HG02623 (cell line): ENCODE results near the gene CHN2.

Experiments used
- ATAC-seq: cut with Tn5 transposase; IDR thresholded peaks from one replicate; pipeline ENCODE4 v1.9.1; 2021; ENCODE audit warnings: moderate library complexity; ENCODE audit not compliant: unreplicated experiment

CHN2 gene

GRCh38 chr7:29458933-29459332 is 264.4 kb downstream of the CHN2 start:
- ATAC-seq: no peak

DNA sequence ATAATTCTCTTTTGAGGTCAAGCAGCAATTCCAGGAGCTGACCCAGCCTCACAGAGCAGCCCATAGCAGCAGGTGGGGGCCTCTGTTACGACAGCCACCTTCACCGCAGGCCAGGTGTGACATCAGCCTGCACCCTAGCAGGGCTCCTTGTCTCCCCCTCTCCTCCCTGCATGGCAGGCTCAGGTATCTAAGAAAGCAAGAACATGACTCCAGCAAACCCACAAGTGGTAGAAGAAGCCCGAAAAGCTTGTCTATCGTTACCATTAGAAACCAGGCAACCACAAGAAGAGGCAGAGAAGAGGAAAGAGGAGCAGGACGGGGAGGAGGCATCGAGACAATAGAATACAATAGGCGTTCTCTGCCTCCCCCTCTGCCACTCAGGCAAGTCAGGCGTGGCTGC is 265.0 kb downstream of the CHN2 start:
- no peak for ATAC-seq

DNA sequence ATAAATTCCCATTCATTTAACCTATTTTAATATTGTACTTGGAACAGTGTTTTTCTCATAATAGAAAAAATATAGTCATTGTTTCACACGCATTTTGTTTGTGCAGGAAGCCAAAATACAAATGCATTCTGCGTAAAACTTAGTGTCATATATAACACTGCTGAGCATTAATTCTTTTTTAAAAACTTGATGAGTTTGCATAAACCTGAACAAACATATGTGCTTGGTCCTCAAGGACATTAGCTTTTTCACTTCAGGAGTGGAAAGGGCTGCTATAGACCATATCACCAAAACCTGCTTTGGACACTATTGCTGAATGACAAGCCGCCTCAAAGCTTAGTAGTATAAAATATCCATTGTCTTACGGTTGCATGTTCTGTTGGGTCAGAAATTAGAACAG is 267.4 kb downstream of the CHN2 start:
- no peak for ATAC-seq

- no peak for ATAC-seq
Measured at GRCh38 chr7:29463504-29464158, 269.1 kb downstream of the CHN2 start.

GRCh38 chr7:29464753-29465152 is 270.2 kb downstream of the CHN2 start:
- no peak for ATAC-seq

- ATAC-seq: no peak
Measured at GRCh38 chr7:29467193-29467926, 272.8 kb downstream of the CHN2 start.

GRCh38 chr7:29468196-29468595 is 273.6 kb downstream of the CHN2 start:
- ATAC-seq: no peak

- no peak for ATAC-seq
Measured at GRCh38 chr7:29469281-29469680, 274.7 kb downstream of the CHN2 start.

- ATAC-seq: no peak
Measured at GRCh38 chr7:29469976-29470557, 275.5 kb downstream of the CHN2 start.

DNA sequence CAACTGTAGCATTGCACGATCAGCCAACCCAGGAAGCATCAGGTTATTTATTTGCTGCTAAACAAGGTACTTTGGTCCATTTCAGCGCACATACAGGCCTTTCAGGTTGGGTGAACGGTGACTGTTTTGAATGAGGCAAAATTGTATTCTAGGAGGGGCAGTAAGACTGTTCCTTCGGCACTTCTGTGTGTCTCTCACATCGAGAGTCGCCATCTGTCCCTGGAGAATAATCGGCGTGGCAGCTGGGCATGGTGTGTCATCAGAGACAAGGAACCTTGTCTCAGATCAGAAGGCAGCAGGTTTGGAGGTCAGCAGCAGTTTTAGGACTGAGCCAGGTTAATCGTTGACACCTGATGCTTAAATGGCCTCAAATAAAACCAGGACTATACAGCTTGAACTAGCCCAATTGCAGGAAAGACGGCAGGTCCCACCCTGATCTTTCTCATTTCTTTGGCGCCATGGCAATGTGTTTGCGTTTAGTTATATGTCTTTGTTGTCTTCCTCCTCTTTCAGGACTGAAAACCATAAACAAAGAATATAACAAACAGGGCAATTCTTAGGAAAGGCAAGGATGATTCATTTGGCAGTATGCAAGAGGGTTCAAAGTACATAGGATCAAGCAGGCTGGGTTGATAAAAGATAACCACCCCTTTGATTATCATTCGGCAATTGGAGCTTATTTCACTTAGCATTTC is 277.0 kb downstream of the CHN2 start:
- no peak for ATAC-seq

DNA sequence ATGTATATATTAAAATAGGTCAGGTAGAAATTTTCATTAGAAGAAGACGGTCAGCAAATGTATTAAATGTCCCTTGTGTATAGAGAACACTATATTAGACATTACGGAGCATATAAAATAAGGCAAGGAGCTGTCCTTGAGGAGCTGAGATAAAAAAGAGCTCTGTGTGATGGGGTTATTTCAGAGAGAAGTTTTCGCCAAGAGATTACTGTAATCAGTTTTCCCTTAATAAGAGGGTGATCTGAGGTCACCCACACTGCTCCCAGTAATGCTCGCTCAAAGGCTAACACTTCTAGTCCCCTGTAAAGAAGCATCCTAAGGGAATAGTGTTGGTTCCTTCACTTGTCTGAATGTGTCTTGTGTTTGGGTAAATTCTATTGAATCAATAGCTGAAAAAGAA is 282.3 kb downstream of the CHN2 start:
- no peak for ATAC-seq

DNA sequence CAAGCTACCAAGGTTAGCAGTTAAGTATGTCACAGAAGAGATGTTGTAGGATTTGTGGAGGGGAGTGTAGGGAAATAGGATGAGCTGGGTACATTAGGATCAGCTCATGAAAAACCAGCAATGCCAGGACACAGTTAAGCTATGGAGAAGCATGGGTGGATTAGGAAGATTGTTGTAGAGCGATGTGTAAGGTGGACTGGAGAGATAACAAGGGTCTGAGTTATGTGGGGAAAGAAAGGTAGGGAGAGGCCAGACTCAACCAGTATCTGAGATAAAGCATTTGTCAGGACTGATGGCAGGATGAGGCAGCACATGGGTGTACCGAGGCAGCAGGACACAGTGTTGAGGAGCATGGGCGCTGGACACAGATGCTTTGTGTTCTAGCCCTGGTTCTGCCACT is 283.7 kb downstream of the CHN2 start:
- no peak for ATAC-seq

- no peak for ATAC-seq
Measured at GRCh38 chr7:29478687-29479240, 284.2 kb downstream of the CHN2 start.

- ATAC-seq: no peak
Measured at GRCh38 chr7:29479301-29480200, 285.0 kb downstream of the CHN2 start.

DNA sequence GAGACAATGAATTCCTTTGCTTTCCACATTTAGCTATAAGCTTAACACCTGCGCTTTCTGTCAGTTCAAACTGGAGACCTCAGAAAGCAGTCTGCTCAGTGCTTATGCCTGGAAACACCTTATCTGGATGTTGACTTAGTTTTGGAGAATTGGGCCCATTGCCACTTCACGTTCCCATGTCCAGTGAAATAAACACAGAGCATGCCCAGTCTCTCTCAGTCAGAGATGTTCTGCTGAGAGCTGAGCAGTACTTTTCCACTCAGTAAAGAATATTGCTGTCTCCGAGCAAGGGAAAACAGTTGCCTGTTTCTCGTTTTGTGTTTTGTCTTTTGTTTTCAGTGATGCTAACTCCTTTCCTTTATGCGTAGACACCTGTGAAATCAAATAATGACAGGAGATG is 285.9 kb downstream of the CHN2 start:
- no peak for ATAC-seq

- no peak for ATAC-seq
Measured at GRCh38 chr7:29480934-29481651, 286.5 kb downstream of the CHN2 start.

DNA sequence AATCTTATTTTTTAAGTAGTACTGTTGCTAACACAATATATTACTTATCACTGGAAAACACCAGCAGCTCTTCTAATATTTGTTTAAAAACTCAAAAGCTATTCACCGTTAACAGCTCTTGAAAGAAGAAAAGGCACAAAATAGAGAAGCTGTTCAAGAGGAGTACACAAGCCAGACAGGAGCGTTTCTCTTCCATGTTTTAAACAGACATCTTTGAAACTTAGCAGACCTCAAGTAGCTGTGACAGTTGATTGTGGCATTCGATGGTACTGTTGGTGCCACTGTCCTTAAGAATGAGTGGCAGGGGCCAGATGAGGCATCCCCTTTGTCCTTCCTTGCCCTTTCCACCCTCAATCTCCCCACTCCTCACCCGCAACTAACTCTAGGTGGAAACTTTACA is 287.5 kb downstream of the CHN2 start:
- ATAC-seq: no peak

- ATAC-seq: no peak
Measured at GRCh38 chr7:29483219-29484104, 288.9 kb downstream of the CHN2 start.

- no peak for ATAC-seq
Measured at GRCh38 chr7:29484280-29484679, 289.7 kb downstream of the CHN2 start.
